HL-60 (cell line): ENCODE results near the gene PGAP6.

Experiments used
- POLR2AphosphoS5 ChIP-seq: IDR thresholded peaks from 2 replicates; pipeline ENCODE4 v1.6.1; 2012; ENCODE audit warnings: low read depth
- SPI1 ChIP-seq: IDR thresholded peaks from 2 replicates; pipeline ENCODE4 v1.6.1; 2012; ENCODE audit warnings: low read depth, mild to moderate bottlenecking, borderline replicate concordance
- TF ChIP-seq, protein P1 (sequence below): IDR thresholded peaks from one replicate; pipeline ENCODE4 v1.5.1; 2011; ENCODE audit warnings: low read length, control low read depth, inconsistent platforms; ENCODE audit not compliant: insufficient read depth
- TF ChIP-seq, protein P2 (sequence below): IDR thresholded peaks from 2 replicates; pipeline ENCODE4 v1.6.1; 2012; ENCODE audit warnings: low read depth; ENCODE audit not compliant: insufficient replicate concordance

DNA sequence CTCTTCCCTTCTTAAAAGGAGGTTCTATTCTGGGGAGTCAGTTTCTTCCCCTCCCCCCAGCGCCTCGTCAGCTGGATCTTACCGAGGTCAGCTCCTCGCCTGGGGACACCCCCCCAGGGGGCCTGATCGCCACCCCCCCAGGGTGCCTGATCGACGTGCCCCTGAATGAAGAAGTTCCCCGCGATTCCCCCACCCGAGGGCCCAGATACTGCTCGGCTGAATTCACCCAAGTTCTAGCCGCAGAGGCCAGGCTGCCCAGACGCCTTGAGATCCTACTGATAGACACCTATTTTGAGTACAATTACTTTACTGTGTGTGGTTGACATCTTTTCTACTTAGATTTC is 45.1 kb upstream of the PGAP6 start:
- TF ChIP-seq, protein P1, sequence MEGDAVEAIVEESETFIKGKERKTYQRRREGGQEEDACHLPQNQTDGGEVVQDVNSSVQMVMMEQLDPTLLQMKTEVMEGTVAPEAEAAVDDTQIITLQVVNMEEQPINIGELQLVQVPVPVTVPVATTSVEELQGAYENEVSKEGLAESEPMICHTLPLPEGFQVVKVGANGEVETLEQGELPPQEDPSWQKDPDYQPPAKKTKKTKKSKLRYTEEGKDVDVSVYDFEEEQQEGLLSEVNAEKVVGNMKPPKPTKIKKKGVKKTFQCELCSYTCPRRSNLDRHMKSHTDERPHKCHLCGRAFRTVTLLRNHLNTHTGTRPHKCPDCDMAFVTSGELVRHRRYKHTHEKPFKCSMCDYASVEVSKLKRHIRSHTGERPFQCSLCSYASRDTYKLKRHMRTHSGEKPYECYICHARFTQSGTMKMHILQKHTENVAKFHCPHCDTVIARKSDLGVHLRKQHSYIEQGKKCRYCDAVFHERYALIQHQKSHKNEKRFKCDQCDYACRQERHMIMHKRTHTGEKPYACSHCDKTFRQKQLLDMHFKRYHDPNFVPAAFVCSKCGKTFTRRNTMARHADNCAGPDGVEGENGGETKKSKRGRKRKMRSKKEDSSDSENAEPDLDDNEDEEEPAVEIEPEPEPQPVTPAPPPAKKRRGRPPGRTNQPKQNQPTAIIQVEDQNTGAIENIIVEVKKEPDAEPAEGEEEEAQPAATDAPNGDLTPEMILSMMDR = no peak
- TF ChIP-seq SPI1 = no peak
- no peak for TF ChIP-seq POLR2AphosphoS5
- TF ChIP-seq, protein P2, sequence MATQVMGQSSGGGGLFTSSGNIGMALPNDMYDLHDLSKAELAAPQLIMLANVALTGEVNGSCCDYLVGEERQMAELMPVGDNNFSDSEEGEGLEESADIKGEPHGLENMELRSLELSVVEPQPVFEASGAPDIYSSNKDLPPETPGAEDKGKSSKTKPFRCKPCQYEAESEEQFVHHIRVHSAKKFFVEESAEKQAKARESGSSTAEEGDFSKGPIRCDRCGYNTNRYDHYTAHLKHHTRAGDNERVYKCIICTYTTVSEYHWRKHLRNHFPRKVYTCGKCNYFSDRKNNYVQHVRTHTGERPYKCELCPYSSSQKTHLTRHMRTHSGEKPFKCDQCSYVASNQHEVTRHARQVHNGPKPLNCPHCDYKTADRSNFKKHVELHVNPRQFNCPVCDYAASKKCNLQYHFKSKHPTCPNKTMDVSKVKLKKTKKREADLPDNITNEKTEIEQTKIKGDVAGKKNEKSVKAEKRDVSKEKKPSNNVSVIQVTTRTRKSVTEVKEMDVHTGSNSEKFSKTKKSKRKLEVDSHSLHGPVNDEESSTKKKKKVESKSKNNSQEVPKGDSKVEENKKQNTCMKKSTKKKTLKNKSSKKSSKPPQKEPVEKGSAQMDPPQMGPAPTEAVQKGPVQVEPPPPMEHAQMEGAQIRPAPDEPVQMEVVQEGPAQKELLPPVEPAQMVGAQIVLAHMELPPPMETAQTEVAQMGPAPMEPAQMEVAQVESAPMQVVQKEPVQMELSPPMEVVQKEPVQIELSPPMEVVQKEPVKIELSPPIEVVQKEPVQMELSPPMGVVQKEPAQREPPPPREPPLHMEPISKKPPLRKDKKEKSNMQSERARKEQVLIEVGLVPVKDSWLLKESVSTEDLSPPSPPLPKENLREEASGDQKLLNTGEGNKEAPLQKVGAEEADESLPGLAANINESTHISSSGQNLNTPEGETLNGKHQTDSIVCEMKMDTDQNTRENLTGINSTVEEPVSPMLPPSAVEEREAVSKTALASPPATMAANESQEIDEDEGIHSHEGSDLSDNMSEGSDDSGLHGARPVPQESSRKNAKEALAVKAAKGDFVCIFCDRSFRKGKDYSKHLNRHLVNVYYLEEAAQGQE = no peak
